HG02759 (cell line): ENCODE data around the gene FZD2.
"Not testable (repeated sequence)": the region's sequence is repeated elsewhere in the genome, so short reads cannot be mapped to it uniquely, and the experiment has no call there.

Source experiments
- ATAC-seq: cut with Tn5 transposase; IDR thresholded peaks from one replicate; pipeline ENCODE4 v1.9.1; 2021; ENCODE audit warnings: mild to moderate bottlenecking, moderate library complexity; ENCODE audit not compliant: unreplicated experiment

Gene FZD2

GRCh38 chr17:44572801-44573200, 15.5 kb downstream of the FZD2 start:
- no peak for ATAC-seq

GRCh38 chr17:44575403-44575802, 18.1 kb downstream of the FZD2 start:
- ATAC-seq = no peak

GRCh38 chr17:44578947-44579346, 21.7 kb downstream of the FZD2 start:
- no peak for ATAC-seq

- no peak for ATAC-seq
Observed at GRCh38 chr17:44581868-44582267, 24.6 kb downstream of the FZD2 start.

- ATAC-seq = no peak
Observed at GRCh38 chr17:44584443-44584842, 27.2 kb downstream of the FZD2 start.

- no peak for ATAC-seq
Observed at GRCh38 chr17:44585315-44585714, 28.0 kb downstream of the FZD2 start.

GRCh38 chr17:44587339-44587738, 30.1 kb downstream of the FZD2 start:
- ATAC-seq = no peak

- ATAC-seq = no peak
Observed at GRCh38 chr17:44589316-44590071, 32.2 kb downstream of the FZD2 start.

- not testable (repeated sequence) for ATAC-seq
Observed at GRCh38 chr17:44590072-44590462, 32.8 kb downstream of the FZD2 start.

GRCh38 chr17:44590762-44591161, 33.5 kb downstream of the FZD2 start:
- ATAC-seq = not testable (repeated sequence)

GRCh38 chr17:44591206-44591605, 33.9 kb downstream of the FZD2 start:
- no peak for ATAC-seq

- ATAC-seq = no peak
Observed at GRCh38 chr17:44593156-44593555, 35.9 kb downstream of the FZD2 start.

GRCh38 chr17:44595216-44595775, 38.0 kb downstream of the FZD2 start:
- no peak for ATAC-seq

- no peak for ATAC-seq
Observed at GRCh38 chr17:44598329-44598728, 41.0 kb downstream of the FZD2 start.

- ATAC-seq = no peak
Observed at GRCh38 chr17:44598932-44599297, 41.6 kb downstream of the FZD2 start.

GRCh38 chr17:44599298-44600175, 42.3 kb downstream of the FZD2 start:
- no peak for ATAC-seq

- no peak for ATAC-seq
Observed at GRCh38 chr17:44601539-44601938, 44.3 kb downstream of the FZD2 start.

GRCh38 chr17:44601973-44602372, 44.7 kb downstream of the FZD2 start:
- ATAC-seq = no peak

GRCh38 chr17:44602390-44602789, 45.1 kb downstream of the FZD2 start:
- ATAC-seq = no peak

- ATAC-seq = no peak
Observed at GRCh38 chr17:44602970-44603369, 45.7 kb downstream of the FZD2 start.

GRCh38 chr17:44604116-44604761, 47.0 kb downstream of the FZD2 start:
- ATAC-seq = no peak
